ENCODE data around the gene ACO2. TPM values are rescaled to one million over a fixed set of nuclear protein-coding genes. Genes with fewer than 3 reads are reported as not detected.
"Not testable (repeated sequence)": the region's sequence is repeated elsewhere in the genome, so short reads cannot be mapped to it uniquely, and the experiment has no call there.

Gene ACO2
- total RNA-seq, 4 donors from 2014 or later, result 118 to 151 (median 131) TPM

DNA sequence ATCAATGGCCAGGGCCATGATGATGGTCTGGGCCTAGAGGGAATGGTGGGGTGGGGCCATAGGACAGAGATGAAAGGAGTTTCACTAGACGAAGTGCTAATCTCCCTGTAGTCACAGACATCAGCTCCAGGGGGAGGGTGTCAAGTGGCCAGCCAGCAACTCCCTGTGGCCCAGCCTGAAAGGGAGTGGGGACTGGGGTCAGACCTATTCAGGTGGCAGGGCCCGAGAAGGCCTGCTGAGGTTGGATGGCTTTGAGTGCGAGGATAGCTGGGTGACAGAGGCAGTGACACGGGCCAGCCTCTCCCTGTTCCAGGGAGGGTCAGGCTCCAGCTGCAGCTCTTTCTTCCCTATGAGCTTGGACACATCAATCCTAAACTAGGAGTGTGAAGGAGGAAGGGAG lies 33.4 kb upstream of the ACO2 start:
- DNase-seq (ENCODE audit: low spot score) (no peak), ATAC-seq (ENCODE audit: low FRiP score) (no peak)
- TF ChIP-seq, protein P1, sequence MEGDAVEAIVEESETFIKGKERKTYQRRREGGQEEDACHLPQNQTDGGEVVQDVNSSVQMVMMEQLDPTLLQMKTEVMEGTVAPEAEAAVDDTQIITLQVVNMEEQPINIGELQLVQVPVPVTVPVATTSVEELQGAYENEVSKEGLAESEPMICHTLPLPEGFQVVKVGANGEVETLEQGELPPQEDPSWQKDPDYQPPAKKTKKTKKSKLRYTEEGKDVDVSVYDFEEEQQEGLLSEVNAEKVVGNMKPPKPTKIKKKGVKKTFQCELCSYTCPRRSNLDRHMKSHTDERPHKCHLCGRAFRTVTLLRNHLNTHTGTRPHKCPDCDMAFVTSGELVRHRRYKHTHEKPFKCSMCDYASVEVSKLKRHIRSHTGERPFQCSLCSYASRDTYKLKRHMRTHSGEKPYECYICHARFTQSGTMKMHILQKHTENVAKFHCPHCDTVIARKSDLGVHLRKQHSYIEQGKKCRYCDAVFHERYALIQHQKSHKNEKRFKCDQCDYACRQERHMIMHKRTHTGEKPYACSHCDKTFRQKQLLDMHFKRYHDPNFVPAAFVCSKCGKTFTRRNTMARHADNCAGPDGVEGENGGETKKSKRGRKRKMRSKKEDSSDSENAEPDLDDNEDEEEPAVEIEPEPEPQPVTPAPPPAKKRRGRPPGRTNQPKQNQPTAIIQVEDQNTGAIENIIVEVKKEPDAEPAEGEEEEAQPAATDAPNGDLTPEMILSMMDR (IDR thresholded peaks at IDR 0.05), result no peak

DNA sequence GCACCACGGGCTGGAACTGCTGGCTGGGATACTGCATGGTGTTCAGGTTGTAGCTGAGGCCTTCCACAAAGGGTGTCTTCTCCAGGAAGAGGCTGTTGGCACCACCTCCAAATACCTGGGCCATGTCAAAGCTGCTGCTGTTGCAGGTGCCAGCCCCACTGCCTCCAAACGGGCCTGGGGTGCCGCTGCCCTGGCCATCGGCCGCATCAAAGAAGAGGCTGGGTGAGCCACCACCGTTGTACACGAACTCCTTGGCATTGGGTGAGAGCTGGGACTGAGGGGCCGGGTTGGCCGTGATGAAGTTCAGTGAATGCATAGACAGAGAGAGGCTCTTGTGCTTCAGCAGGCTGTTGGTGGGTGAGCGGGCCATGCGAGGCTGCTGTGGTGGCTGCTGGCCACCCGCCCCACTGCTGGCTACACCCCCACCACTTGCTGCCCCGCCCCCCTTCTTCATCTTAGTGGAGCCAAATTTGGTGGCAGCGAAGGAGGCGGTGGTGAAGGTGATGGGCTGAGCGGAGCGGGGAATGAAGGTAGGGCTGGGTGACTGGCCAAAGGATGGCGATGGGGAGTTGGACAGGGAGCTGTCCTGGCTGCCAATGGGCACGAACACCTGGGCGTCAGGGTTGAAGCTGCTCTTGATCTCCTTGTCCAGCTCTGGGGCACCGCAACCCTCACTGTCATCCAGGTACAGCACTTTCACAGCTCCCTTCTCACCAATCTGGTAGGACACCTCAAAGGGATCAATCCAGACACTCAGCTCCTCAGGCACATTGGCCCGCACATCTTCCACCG lies 32.4 kb upstream of the ACO2 start:
- no peak for ATAC-seq (ENCODE audit: low FRiP score)
- DNase-seq (ENCODE audit: low spot score), result no peak
- TF ChIP-seq, protein P1 (IDR thresholded peaks at IDR 0.05), result no peak

DNA sequence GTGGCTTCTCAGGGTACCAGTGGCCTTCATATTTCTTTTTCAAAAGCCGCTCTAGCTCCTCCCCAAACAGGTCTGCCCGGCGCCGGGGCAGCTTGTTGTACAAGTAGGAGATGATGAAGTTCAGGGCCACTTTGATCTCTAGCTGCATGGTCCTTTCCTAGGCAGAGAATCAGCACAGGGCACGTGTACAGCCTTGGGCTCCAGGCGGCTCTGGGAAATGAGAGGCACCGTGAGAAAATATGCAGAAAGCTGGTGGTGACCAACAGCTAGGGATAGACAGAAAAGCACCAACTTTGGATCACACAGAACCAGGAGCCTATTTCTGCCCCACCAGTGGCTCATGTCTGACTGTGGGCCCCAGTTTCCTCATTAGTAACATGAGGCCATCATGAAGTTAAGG lies 31.7 kb upstream of the ACO2 start:
- DNase-seq (ENCODE audit: low spot score) (no peak), ATAC-seq (ENCODE audit: low FRiP score) (peak; percentile 10)
- TF ChIP-seq, protein P1 (IDR thresholded peaks at IDR 0.05), result no peak

DNA sequence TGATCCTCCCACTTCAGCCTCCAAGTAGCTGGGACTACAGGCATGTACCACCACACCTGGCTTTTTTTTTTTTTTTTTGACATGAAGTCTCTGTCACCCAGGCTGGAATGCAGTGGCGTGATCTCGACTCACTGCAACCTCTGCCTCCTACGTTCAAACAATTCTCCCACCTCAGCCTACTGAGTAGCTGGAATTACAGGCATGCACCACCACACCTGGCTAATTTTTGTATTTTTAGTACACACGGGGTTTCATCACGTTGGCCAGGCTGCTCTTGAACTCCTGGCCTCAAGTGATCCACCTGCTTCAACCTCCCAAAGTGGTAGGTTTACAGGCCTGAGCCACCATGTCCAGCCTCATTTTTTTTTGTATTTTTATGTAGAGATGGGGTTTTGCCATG lies 28.4 kb upstream of the ACO2 start:
- not testable (repeated sequence) for ATAC-seq (ENCODE audit: low FRiP score); DNase-seq (ENCODE audit: low spot score)

DNA sequence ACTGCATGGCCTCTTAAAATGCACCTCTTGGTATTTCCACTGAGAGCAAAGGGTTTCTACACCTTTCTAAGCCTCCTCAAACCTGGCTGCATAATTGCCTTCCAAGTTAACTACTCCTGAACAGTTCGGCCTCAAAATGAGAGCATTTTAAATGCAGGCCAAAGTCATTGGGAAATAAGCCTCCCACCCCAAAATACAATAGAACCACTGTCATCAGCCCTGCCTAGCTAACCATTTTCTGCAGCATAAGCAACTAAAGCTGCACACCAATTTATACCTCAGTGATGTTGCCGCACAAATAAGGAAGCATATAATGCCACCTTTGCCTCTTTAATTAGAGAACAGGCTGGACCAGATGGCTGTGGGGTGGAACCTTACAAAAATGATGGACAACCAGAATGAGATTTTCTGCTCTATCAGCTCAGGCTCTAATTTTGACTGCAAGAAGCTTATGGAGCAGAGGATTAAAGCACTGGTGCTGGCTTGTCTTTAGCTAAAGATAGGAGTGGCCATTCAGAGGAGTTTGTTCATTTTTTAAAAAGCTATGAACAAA lies 26.6 kb upstream of the ACO2 start:
- ATAC-seq (ENCODE audit: low FRiP score) (no peak), DNase-seq (ENCODE audit: low spot score) (no peak)
- TF ChIP-seq, protein P1 (IDR thresholded peaks at IDR 0.05), result no peak

DNA sequence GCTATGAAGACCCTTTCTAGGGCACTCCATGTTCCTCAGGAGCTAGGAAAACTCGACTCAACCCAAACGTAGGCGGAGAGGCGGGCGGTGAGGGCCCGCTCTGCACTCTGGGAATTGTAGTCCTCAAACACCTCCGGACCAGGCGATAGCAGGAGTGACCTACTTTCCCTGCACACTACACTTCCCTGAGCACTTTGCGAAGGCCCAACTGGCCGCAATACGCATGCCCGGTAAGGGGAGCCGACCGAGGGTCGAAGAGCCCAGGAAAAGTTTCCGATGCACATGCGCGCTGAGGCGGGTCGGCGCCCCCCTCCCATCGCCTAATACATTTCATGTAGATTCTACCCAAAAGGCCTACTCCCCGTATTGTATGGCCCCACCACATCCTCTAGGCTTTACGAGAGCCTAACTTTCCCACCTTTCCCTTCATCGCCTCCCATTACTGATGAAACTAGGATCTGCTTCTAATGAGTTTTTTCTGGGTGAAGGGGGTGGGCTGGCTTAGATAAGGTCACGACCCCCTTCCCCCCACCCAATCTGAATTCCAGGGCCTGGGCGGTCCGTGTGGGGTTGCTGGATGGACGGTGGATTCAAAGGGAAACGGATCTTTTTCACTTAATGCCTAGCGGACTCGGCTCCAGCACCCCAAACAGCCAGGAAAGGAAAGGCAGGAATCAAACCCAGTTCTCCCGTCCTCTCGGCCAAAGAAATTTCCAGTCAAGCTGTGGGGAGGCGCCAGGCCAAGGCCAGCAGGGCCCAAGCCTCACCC lies 24.4 kb upstream of the ACO2 start:
- peak; percentile 77 for ATAC-seq (ENCODE audit: low FRiP score)
- TF ChIP-seq, protein P1 (IDR thresholded peaks at IDR 0.05), result no peak

More for the DNA sequence above, 24.4 kb upstream of the ACO2 start:
- DNase-seq (ENCODE audit: low spot score), result peak; percentile 71

Measured in omental fat pad (tissue), 4 donors.